Neural cell (in vitro differentiated cells): Measurements from ENCODE around the gene DIAPH1.

Experiments
- POLR2AphosphoS5 ChIP-seq: IDR thresholded peaks from 2 replicates; pipeline ENCODE4 v1.6.1; 2012
- RAD21 ChIP-seq: fragments of 450-650 bp; conservative IDR thresholded peaks from 2 replicates; pipeline ENCODE4 v1.6.1; 2014; ENCODE audit warnings: antibody characterized with exemption, mild to moderate bottlenecking, moderate library complexity
- SMC3 ChIP-seq: fragments of 450-650 bp; conservative IDR thresholded peaks from 2 replicates; pipeline ENCODE4 v1.6.1; 2014; ENCODE audit warnings: antibody characterized with exemption, mild to moderate bottlenecking, moderate library complexity; ENCODE audit not compliant: poor library complexity
- TF ChIP-seq, protein P1 (sequence below): fragments of 450-650 bp; IDR thresholded peaks from 2 replicates; pipeline ENCODE4 v1.5.1; 2014; ENCODE audit warnings: antibody characterized with exemption, mild to moderate bottlenecking, moderate library complexity; ENCODE audit not compliant: poor library complexity, severe bottlenecking

DNA sequence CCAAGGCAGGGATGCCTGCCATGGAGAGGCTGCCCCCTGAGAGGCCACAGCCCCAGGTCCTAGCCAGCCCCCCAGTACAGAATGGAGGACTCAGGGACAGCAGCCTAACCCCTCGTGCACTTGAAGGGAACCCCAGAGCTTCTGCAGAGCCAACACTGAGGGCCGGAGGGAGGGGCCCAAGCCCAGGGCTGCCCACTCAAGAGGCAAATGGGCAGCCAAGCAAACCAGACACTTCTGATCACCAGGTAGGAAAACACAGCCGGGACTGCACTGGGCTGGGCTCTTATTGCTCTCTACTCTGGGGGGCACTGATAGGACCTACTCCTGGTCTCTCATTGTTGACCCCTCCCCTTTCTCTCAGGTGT lies 21.2 kb upstream of the DIAPH1 start:
- TF ChIP-seq, protein P1, sequence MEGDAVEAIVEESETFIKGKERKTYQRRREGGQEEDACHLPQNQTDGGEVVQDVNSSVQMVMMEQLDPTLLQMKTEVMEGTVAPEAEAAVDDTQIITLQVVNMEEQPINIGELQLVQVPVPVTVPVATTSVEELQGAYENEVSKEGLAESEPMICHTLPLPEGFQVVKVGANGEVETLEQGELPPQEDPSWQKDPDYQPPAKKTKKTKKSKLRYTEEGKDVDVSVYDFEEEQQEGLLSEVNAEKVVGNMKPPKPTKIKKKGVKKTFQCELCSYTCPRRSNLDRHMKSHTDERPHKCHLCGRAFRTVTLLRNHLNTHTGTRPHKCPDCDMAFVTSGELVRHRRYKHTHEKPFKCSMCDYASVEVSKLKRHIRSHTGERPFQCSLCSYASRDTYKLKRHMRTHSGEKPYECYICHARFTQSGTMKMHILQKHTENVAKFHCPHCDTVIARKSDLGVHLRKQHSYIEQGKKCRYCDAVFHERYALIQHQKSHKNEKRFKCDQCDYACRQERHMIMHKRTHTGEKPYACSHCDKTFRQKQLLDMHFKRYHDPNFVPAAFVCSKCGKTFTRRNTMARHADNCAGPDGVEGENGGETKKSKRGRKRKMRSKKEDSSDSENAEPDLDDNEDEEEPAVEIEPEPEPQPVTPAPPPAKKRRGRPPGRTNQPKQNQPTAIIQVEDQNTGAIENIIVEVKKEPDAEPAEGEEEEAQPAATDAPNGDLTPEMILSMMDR = no peak
- TF ChIP-seq SMC3 (no peak), POLR2AphosphoS5 (no peak), RAD21 (no peak)
